ENCODE measurements around the gene DMTF1. TPM values are rescaled to one million over a fixed set of nuclear protein-coding genes. Genes with fewer than 3 reads are reported as not detected.
A peak's percentile ranks its signal among the peaks of the same experiment; 100 is the strongest.

The DMTF1 gene
- total and polyA plus RNA-seq, 10 of the 15 experiments (the other 5 are each of a cell fraction or from before 2014, with no cell fraction given), result 24.3 to 191 (median 72.0) TPM

GRCh38 chr7:87216701-87217508 lies 64.7 kb downstream of the DMTF1 start (continued):
- no peak for TF ChIP-seq RELA (IDR thresholded peaks at IDR 0.05; ENCODE audit: borderline replicate concordance, partially characterized antibody)
- peak in 1 of 2 experiments; percentile 84; a peak in 2 of 3 replicates for TF ChIP-seq EGR1 (IDR thresholded peaks at IDR 0.05; ENCODE audit: borderline replicate concordance in 1 of 2, low read depth in 2 of 2, low read length in 2 of 2)
- TF ChIP-seq MYB (IDR thresholded peaks at IDR 0.05; ENCODE audit: borderline replicate concordance, low read depth, low read length), result 0 out of 2 replicates have a peak, but pooled peaks have one; percentile 89
- no peak for TF ChIP-seq E4F1 (IDR thresholded peaks at IDR 0.05; ENCODE audit: borderline replicate concordance, partially characterized antibody)
- peak; percentile 97 for TF ChIP-seq BCL11A (IDR thresholded peaks at IDR 0.05; ENCODE audit: low read depth, low read length)
- no peak for TF ChIP-seq MYC (IDR thresholded peaks at IDR 0.05; ENCODE audit: insufficient read depth, insufficient read length, insufficient replicate concordance, low read length, severe bottlenecking)
- TF ChIP-seq NRF1 (conservative IDR thresholded peaks at IDR 0.05; ENCODE audit: low read depth, low read length), result no peak
- TF ChIP-seq IRF4 (IDR thresholded peaks at IDR 0.05; ENCODE audit: low read depth, low read length), result peak; percentile 92
- no peak for TF ChIP-seq NFYB (IDR thresholded peaks at IDR 0.05; ENCODE audit: insufficient read depth, low read depth, low read length)
- no peak for TF ChIP-seq MTA3 (IDR thresholded peaks at IDR 0.05; ENCODE audit: borderline replicate concordance, low read length)
- no peak for TF ChIP-seq SMAD1 (IDR thresholded peaks at IDR 0.05; ENCODE audit: low read depth, partially characterized antibody)
- no peak for TF ChIP-seq KDM1A (IDR thresholded peaks at IDR 0.05; ENCODE audit: borderline replicate concordance)
- TF ChIP-seq HCFC1 (IDR thresholded peaks at IDR 0.05; ENCODE audit: low read length), result no peak
- TF ChIP-seq SIN3A (IDR thresholded peaks at IDR 0.05; ENCODE audit: low read depth, low read length), result 0 out of 2 replicates have a peak, but pooled peaks have one; percentile 74
- no peak for TF ChIP-seq ZNF687 (IDR thresholded peaks at IDR 0.05)
- peak; percentile 77; the same call in 1 of the 2 replicates for TF ChIP-seq SMAD5 (IDR thresholded peaks at IDR 0.05; ENCODE audit: low read depth)
- TF ChIP-seq HDAC2 (IDR thresholded peaks at IDR 0.05), result no peak
- no peak for TF ChIP-seq E2F4 (IDR thresholded peaks at IDR 0.05; ENCODE audit: low read depth, low read length)
- TF ChIP-seq FOS (IDR thresholded peaks at IDR 0.05; ENCODE audit: borderline replicate concordance, extremely low read depth, insufficient read length), result no peak
- TF ChIP-seq BMI1 (IDR thresholded peaks at IDR 0.05; ENCODE audit: borderline replicate concordance), result peak; percentile 75
- TF ChIP-seq SREBF1 (IDR thresholded peaks at IDR 0.05; ENCODE audit: low read length), result peak; percentile 88

Data from GM12878 (cell line).